ENCODE measurements around the gene MED15.

MED15 gene

GRCh38 chr22:20559174-20559760 is 51.9 kb downstream of the MED15 start:
- no peak overlapping the region for H3K4me3 ChIP-seq (ENCODE audit: low read depth, low read length)
- ChIA-PET POLR2A (no interaction called here), CTCF (interaction anchor here (27.3 kb wide), 1 partner anchor 13 kb away, joined by 505 read pairs; no protein-coding TSS in a partner anchor)
- TF ChIP-seq CTCF (IDR thresholded peaks at IDR 0.05; ENCODE audit: insufficient read depth, low read length, missing control alignments) = no peak
- DNase-seq (ENCODE audit: low read depth, low spot score) = no peak

GRCh38 chr22:20560716-20561115 is 53.3 kb downstream of the MED15 start:
- no peak overlapping the region for H3K4me3 ChIP-seq (ENCODE audit: low read depth, low read length)
- ChIA-PET CTCF (interaction anchor here (1.3 to 27.3 kb wide), 4 partner anchors 5 to 28 kb away, joined by 3 to 505 read pairs (median 254); no protein-coding TSS in a partner anchor), POLR2A (no interaction called here)
- TF ChIP-seq CTCF (IDR thresholded peaks at IDR 0.05; ENCODE audit: insufficient read depth, low read length, missing control alignments) = no peak
- DNase-seq (ENCODE audit: low read depth, low spot score) = no peak

- POLR2A ChIA-PET = no interaction called here
- CTCF ChIA-PET = interaction anchor here (0.8 to 27.3 kb wide), 7 partner anchors 7 to 144 kb away, joined by 3 to 505 read pairs (median 4); no protein-coding TSS in a partner anchor
These were observed 54.5 kb downstream of the MED15 start for GRCh38 chr22:20561882-20562281.

GRCh38 chr22:20562607-20563465 is 55.4 kb downstream of the MED15 start:
- ChIA-PET CTCF (interaction anchor here (0.8 to 27.3 kb wide), 16 partner anchors 8 to 145 kb away, joined by 3 to 505 read pairs (median 8); partner anchors contain the start of gene MED15), POLR2A (no interaction called here)
- no peak for DNase-seq (ENCODE audit: low read depth, low spot score)
- H3K4me3 ChIP-seq (ENCODE audit: low read depth, low read length) = no peak overlapping the region
- TF ChIP-seq CTCF (IDR thresholded peaks at IDR 0.05; ENCODE audit: insufficient read depth, low read length, missing control alignments) = no peak

More at GRCh38 chr22:20561882-20562281, 54.5 kb downstream of the MED15 start:
- no peak for TF ChIP-seq CTCF (IDR thresholded peaks at IDR 0.05; ENCODE audit: insufficient read depth, low read length, missing control alignments)
- no peak for DNase-seq (ENCODE audit: low read depth, low spot score)
- no peak overlapping the region for H3K4me3 ChIP-seq (ENCODE audit: low read depth, low read length)

DNA sequence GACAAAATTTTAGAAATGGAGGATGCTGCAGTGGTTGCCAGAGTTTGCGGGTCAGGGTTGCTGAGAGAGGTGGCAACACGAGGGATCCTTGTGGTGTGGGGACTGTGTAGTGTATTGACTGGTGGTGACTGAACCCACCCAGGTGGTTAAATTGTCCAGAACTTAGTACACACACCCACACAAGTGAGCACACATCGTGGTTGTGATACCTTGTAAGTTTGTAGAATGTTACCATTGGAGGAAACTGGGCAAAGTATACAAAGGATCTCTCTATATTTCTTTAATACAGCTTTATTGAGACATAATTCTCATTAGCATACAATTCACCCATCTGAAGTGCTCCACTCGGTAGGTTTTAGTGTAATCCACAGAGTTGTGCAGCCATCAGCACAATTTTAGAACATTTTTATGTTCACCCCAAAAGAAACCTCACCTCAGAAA is 56.1 kb downstream of the MED15 start:
- CTCF ChIA-PET = interaction anchor here (0.9 to 27.3 kb wide), 18 partner anchors 8 to 145 kb away, joined by 3 to 505 read pairs (median 4); partner anchors contain the start of gene MED15
- POLR2A ChIA-PET = interaction anchor here (1.0 to 1.6 kb wide), 2 partner anchors 12 to 56 kb away, joined by 3 to 5 read pairs; partner anchors contain the start of gene MED15
- no peak overlapping the region for H3K4me3 ChIP-seq (ENCODE audit: low read depth, low read length)
- no peak for TF ChIP-seq CTCF (IDR thresholded peaks at IDR 0.05; ENCODE audit: insufficient read depth, low read length, missing control alignments)
- DNase-seq (ENCODE audit: low read depth, low spot score) = no peak
